H1 (cell line): Measurements from ENCODE around the gene CCDC12. TPM values are rescaled to one million over a fixed set of nuclear protein-coding genes. Genes with fewer than 3 reads are reported as not detected.

Experiments
- CTCF ChIA-PET: fragments of 300-600 bp; sonication (Branson Sonifier 250); formaldehyde crosslinking; loops from one replicate; lab custom pipeline; 2021; ENCODE audit not compliant: partially characterized antibody; lab: Charles Lee
- POLR2A ChIA-PET: fragments of 300-600 bp; sonication (Branson Sonifier 250); formaldehyde crosslinking; loops from one replicate; lab custom pipeline; 2021; ENCODE audit warnings: inconsistent platforms; ENCODE audit not compliant: partially characterized antibody; lab: Charles Lee
- DNase-seq, 2 experiments: peaks; one replicate each; pipeline versions ENCODE4 v3.0.0 to v3.0.0-alpha.2; 2010 to 2022; ENCODE audit warnings: low spot score in 2 of 2, low read depth in 1 of 2, mixed read lengths in 1 of 2
- FAIRE-seq: peaks from 2 replicates; lab custom pipeline; 2011; peaks lifted over from hg19 to GRCh38; lab: Jason Lieb, UNC
- H2AFZ ChIP-seq: 2 replicates; pipeline ENCODE4 v1.8.1; 2012; ENCODE audit warnings: low read length, inconsistent platforms
- H2AK5ac ChIP-seq: 2 replicates; pipeline ENCODE4 v1.6.1; 2013; ENCODE audit warnings: low read depth, low read length
- H2BK120ac ChIP-seq: replicated peaks from 2 replicates; pipeline ENCODE3; 2013; ENCODE audit warnings: low read depth, low read length, inconsistent platforms
- H2BK12ac ChIP-seq: 2 replicates; pipeline ENCODE4 v1.6.1; 2013; ENCODE audit warnings: low read depth, low read length
- H2BK15ac ChIP-seq: 2 replicates; pipeline ENCODE4 v1.6.1; 2013; ENCODE audit warnings: low read length
- H2BK20ac ChIP-seq: 2 replicates; pipeline ENCODE4 v1.6.1; 2013; ENCODE audit warnings: low read length
- H2BK5ac ChIP-seq: 2 replicates; pipeline ENCODE4 v1.6.1; 2013; ENCODE audit warnings: low read depth, low read length
- H3K14ac ChIP-seq: 2 replicates; pipeline ENCODE4 v1.6.1; 2013; ENCODE audit warnings: inconsistent platforms; ENCODE audit not compliant: insufficient read length
- H3K18ac ChIP-seq: 2 replicates; pipeline ENCODE4 v1.6.1; 2013; ENCODE audit warnings: low read length; ENCODE audit errors: extremely low read depth
- H3K23ac ChIP-seq: 2 replicates; pipeline ENCODE4 v1.6.1; 2013; ENCODE audit warnings: inconsistent platforms; ENCODE audit not compliant: insufficient read length
- H3K23me2 ChIP-seq: 2 replicates; pipeline ENCODE4 v1.6.1; 2013; ENCODE audit warnings: low read depth, low read length
- H3K27ac ChIP-seq: 2 replicates; pipeline ENCODE4 v1.6.1; 2011; ENCODE audit warnings: low read depth, low read length, inconsistent platforms
- H3K27me3 ChIP-seq, 4 experiments: replicated peaks in 1 of 4; 1 replicate in 1 of 4; 2 replicates in 3 of 4; pipeline versions ENCODE4 v1.6.1 to v1.8.1; 2011 to 2013; ENCODE audit warnings: low read length in 3 of 4, mild to moderate bottlenecking in 3 of 4, inconsistent platforms in 2 of 4, mixed read lengths in 2 of 4, moderate library complexity in 1 of 4; ENCODE audit not compliant: control insufficient read depth in 3 of 4, insufficient read depth in 3 of 4; ENCODE audit errors: extremely low read depth in 1 of 4
- H3K36me3 ChIP-seq, 4 experiments: 2 replicates each; pipeline versions ENCODE4 v1.6.1 to v1.8.1; 2011 to 2013; ENCODE audit warnings: mild to moderate bottlenecking in 4 of 4, low read length in 3 of 4, moderate library complexity in 2 of 4, control low read depth in 1 of 4, inconsistent platforms in 1 of 4; ENCODE audit not compliant: insufficient read depth in 4 of 4, control insufficient read depth in 2 of 4
- H3K4ac ChIP-seq: replicated peaks from 2 replicates; pipeline ENCODE3; 2013; ENCODE audit warnings: low read length, low read depth, mixed read lengths, inconsistent platforms; ENCODE audit not compliant: insufficient read length
- H3K4me1 ChIP-seq, 4 experiments: replicated peaks in 1 of 4; 1 replicate in 1 of 4; 2 replicates in 3 of 4; pipeline versions ENCODE4 v1.6.1 to v1.8.1; 2011 to 2013; ENCODE audit warnings: low read length in 3 of 4, inconsistent platforms in 2 of 4, mixed read lengths in 1 of 4; ENCODE audit not compliant: insufficient read depth in 4 of 4, control insufficient read depth in 3 of 4
- H3K4me2 ChIP-seq, 2 experiments: 2 replicates each; pipeline versions ENCODE4 v1.6.1 to v1.8.1; 2011 to 2013; ENCODE audit warnings: low read depth in 2 of 2, low read length in 2 of 2, control low read depth in 1 of 2, inconsistent platforms in 1 of 2, mild to moderate bottlenecking in 1 of 2; ENCODE audit not compliant: insufficient read depth in 1 of 2
- H3K4me3 ChIP-seq, 4 experiments: fragments of 200-600, 300-600 bp in 1 of 4; sonication (generic), shearing (Covaris generic), sonication (Bioruptor Twin) in 1 of 4; 2 replicates each; pipeline versions ENCODE4 v1.5.1 to v1.8.1; 2011 to 2016; ENCODE audit warnings: low read length in 4 of 4, low read depth in 3 of 4, control low read depth in 2 of 4, inconsistent platforms in 2 of 4, mild to moderate bottlenecking in 2 of 4, mixed read lengths in 1 of 4, moderate library complexity in 1 of 4; ENCODE audit not compliant: insufficient read depth in 2 of 4; ENCODE audit errors: extremely low read depth in 1 of 4
- H3K56ac ChIP-seq: replicated peaks from 2 replicates; pipeline ENCODE3; 2013; ENCODE audit warnings: low read depth, mild to moderate bottlenecking, mixed read lengths, low read length, inconsistent platforms; ENCODE audit not compliant: insufficient read length
- H3K79me1 ChIP-seq: 2 replicates; pipeline ENCODE4 v1.6.1; 2013; ENCODE audit warnings: low read depth, low read length, control low read depth
- H3K79me2 ChIP-seq, 2 experiments: 2 replicates each; pipeline versions ENCODE4 v1.6.1 to v1.8.1; 2012 to 2013; ENCODE audit warnings: low read length in 2 of 2, mild to moderate bottlenecking in 2 of 2, inconsistent platforms in 1 of 2; ENCODE audit not compliant: insufficient read depth in 2 of 2, control insufficient read depth in 1 of 2
- H3K9ac ChIP-seq, 4 experiments: replicated peaks in 1 of 4; 1 replicate in 1 of 4; 2 replicates in 3 of 4; pipeline versions ENCODE4 v1.6.1 to v1.8.1; 2011 to 2013; ENCODE audit warnings: low read depth in 3 of 4, low read length in 3 of 4, control low read depth in 2 of 4, mild to moderate bottlenecking in 2 of 4, moderate library complexity in 2 of 4, inconsistent platforms in 1 of 4; ENCODE audit errors: extremely low read depth in 1 of 4
- H3K9me3 ChIP-seq, 2 experiments: 2 replicates each; pipeline versions ENCODE4 v1.6.1 to v1.8.1; 2012 to 2013; ENCODE audit warnings: mild to moderate bottlenecking in 2 of 2, moderate library complexity in 2 of 2, control low read depth in 1 of 2, inconsistent platforms in 1 of 2, low read depth in 1 of 2, low read length in 1 of 2, mixed read lengths in 1 of 2; ENCODE audit not compliant: insufficient read depth in 2 of 2
- H4K20me1 ChIP-seq, 2 experiments: replicated peaks in 1 of 2; 2 replicates each; pipeline versions ENCODE3 to v1.8.1; 2011 to 2013; ENCODE audit warnings: inconsistent platforms in 2 of 2, low read length in 2 of 2, mild to moderate bottlenecking in 1 of 2; ENCODE audit not compliant: insufficient read depth in 2 of 2, control insufficient read depth in 1 of 2
- H4K5ac ChIP-seq: 2 replicates; pipeline ENCODE4 v1.6.1; 2013; ENCODE audit warnings: low read length, low read depth, mixed read lengths, inconsistent platforms; ENCODE audit not compliant: insufficient read length
- H4K8ac ChIP-seq: 2 replicates; pipeline ENCODE4 v1.8.0; 2013; ENCODE audit warnings: mild to moderate bottlenecking, moderate library complexity, low read length, inconsistent platforms; ENCODE audit not compliant: insufficient read depth; ENCODE audit errors: extremely low read depth
- H4K91ac ChIP-seq: replicated peaks from 2 replicates; pipeline ENCODE3; 2013; ENCODE audit warnings: low read length, mixed read lengths, inconsistent platforms; ENCODE audit not compliant: insufficient read length
- ATF2 ChIP-seq: IDR thresholded peaks from 2 replicates; pipeline ENCODE4 v1.6.1; 2012; ENCODE audit warnings: low read length, inconsistent platforms
- ATF3 ChIP-seq: IDR thresholded peaks from 2 replicates; pipeline ENCODE4 v1.6.1; 2011; ENCODE audit warnings: low read depth, mild to moderate bottlenecking, low read length; ENCODE audit not compliant: insufficient read depth
- BACH1 ChIP-seq: IDR thresholded peaks from 2 replicates; pipeline ENCODE4 v1.6.1; 2012; ENCODE audit warnings: low read length, improper control_type of control experiment
- CHD1 ChIP-seq: IDR thresholded peaks from 2 replicates; pipeline ENCODE4 v1.6.1; 2012; ENCODE audit warnings: low read depth, low read length, improper control_type of control experiment
- CREB1 ChIP-seq: IDR thresholded peaks from 2 replicates; pipeline ENCODE4 v1.6.1; 2012; ENCODE audit warnings: inconsistent platforms
- HDAC2 ChIP-seq, 2 experiments: fragments of 300-600 bp in 1 of 2; sonication (generic) in 1 of 2; IDR thresholded peaks; 2 replicates each; pipeline ENCODE4 v1.6.1; 2011 to 2012; ENCODE audit warnings: low read depth in 2 of 2, low read length in 2 of 2, mild to moderate bottlenecking in 2 of 2, moderate library complexity in 2 of 2, borderline replicate concordance in 1 of 2, inconsistent platforms in 1 of 2
- PHF8 ChIP-seq: fragments of 200-600 bp; sonication (generic); conservative IDR thresholded peaks from 2 replicates; pipeline ENCODE4 v1.7.1; 2012; ENCODE audit warnings: low read depth, mild to moderate bottlenecking, inconsistent platforms, low read length, moderate library complexity
- SAP30 ChIP-seq: fragments of 300-600 bp; sonication (generic); IDR thresholded peaks from 2 replicates; pipeline ENCODE4 v1.7.1; 2012; ENCODE audit warnings: low read length, moderate library complexity, mild to moderate bottlenecking, inconsistent platforms; ENCODE audit not compliant: insufficient read depth, insufficient replicate concordance
- TAF1 ChIP-seq: IDR thresholded peaks from 2 replicates; pipeline ENCODE4 v1.6.1; 2011; ENCODE audit warnings: mild to moderate bottlenecking, low read depth, low read length
- TCF12 ChIP-seq: IDR thresholded peaks from 2 replicates; pipeline ENCODE4 v1.6.1; 2011; ENCODE audit warnings: low read depth, mild to moderate bottlenecking, low read length
- WGBS, 2 experiments: shearing (Covaris generic) in 1 of 2; methylation state at CpG; one replicate each; pipeline versions ENCODE4 v1.1.6 to v1.1.7; 2013 to 2015; ENCODE audit warnings: low lambda C conversion rate in 2 of 2, mixed read lengths in 2 of 2, inconsistent platforms in 1 of 2, low coverage in 1 of 2, missing lambda C conversion rate in 1 of 2; ENCODE audit not compliant: insufficient replicate concordance in 2 of 2, insufficient coverage in 1 of 2, insufficient read length in 1 of 2; ENCODE audit errors: extremely low coverage in 1 of 2, missing lambda C conversion rate in 1 of 2; 5-methylcytosine and 5-hydroxymethylcytosine counted together
- polyA plus RNA-seq, 7 experiments: library from polyadenylated mRNA; depleted of rRNA in 3 of 7; stranded (reverse) in 5 of 7; unstranded in 2 of 7; fragments of >200 nt in 5 of 7; fragments of 200-250 nt in 2 of 7; gene quantifications; 1 replicate in 5 of 7; 2 replicates in 1 of 7; 4 replicates in 1 of 7; pipeline versions ENCODE4 v1.2.1 to v1.2.3, GENCODE V29; 2011 to 2013; ENCODE audit warnings: missing spikeins in 2 of 7, mixed read lengths in 2 of 7
- total RNA-seq: library from RNA; stranded (reverse); fragmentation: NEBNext Ultra II Directional; extraction: Animal tissue kit (Norgen Biotek cat#: 25700); gene quantifications from 2 replicates; pipeline ENCODE4 v1.2.1, GENCODE V29; 2021

CCDC12 gene
- total and polyA plus RNA-seq, 2 of the 8 experiments (the other 6 are each of a cell fraction or from before 2014, with no cell fraction given): 29.5 to 41.3 TPM

- Histone ChIP-seq H3K4ac (no peak overlapping the region), H3K4me2 (no peak overlapping the region), H3K23ac (no peak overlapping the region), H3K4me1 (peaks cover 0 to 9% (median 5%) of the 10 kb centered on the region in 4 experiments; a peak in 6 of 7 replicates), H2BK12ac (no peak overlapping the region), H3K27me3 (peaks cover 31 to 78% (median 70%) of the 10 kb centered on the region in 4 experiments), H3K9ac (no peak overlapping the region), H4K20me1 (peaks cover 5 to 15% of the 10 kb centered on the region in 2 experiments), H3K56ac (no peak overlapping the region), H3K79me2 (no peaks in the 10 kb centered on the region), H3K4me3 (no peak overlapping the region), H3K23me2 (peaks cover 11% of the 10 kb centered on the region; the same call in 1 of the 2 replicates), H4K5ac (no peak overlapping the region), H2AFZ (no peak overlapping the region), H3K9me3 (no peaks in the 10 kb centered on the region), H2BK20ac (no peak overlapping the region), H3K36me3 (no peaks in the 10 kb centered on the region), H3K27ac (no peak overlapping the region), H3K79me1 (no peaks in the 10 kb centered on the region), H2BK15ac (no peak overlapping the region), H4K8ac (no peak overlapping the region), H2BK5ac (no peak overlapping the region), H3K14ac (no peak overlapping the region), H4K91ac (no peak overlapping the region), H2BK120ac (no peak overlapping the region), H2AK5ac (no peak overlapping the region), H3K18ac (no peak overlapping the region)
- DNase-seq (no peak), FAIRE-seq (no peak)
- ChIA-PET CTCF (interaction anchor here (1.0 to 13.1 kb wide), 7 partner anchors 12 to 183 kb away, joined by 3 to 88 read pairs (median 6); no protein-coding TSS in a partner anchor), POLR2A (interaction anchor here (0.6 kb wide), 1 partner anchor 184 kb away, joined by 3 read pairs; no protein-coding TSS in a partner anchor)
- 74% methylated on average over 2 of the region's 2 CpGs; no CpG with 5 or more reads in 1 of the 2 experiments for WGBS, 2 experiments
- TF ChIP-seq TCF12: no peak
- no peak for TF ChIP-seq PHF8
- no peak for TF ChIP-seq ATF3
- TF ChIP-seq CREB1: no peak
- no peak for TF ChIP-seq ATF2
- TF ChIP-seq TAF1: no peak
- TF ChIP-seq HDAC2 (IDR thresholded peaks at IDR 0.05; ENCODE audit: borderline replicate concordance in 1 of 2, low read depth in 2 of 2, low read length in 2 of 2): no peak
- no peak for TF ChIP-seq CHD1
- TF ChIP-seq SAP30: no peak
- TF ChIP-seq BACH1: no peak
These were observed 97.6 kb downstream of the CCDC12 start for GRCh38 chr3:46878781-46879436.
